SK-N-SH treated with all-trans-retinoic acid at 6 μM for 48 hours (cell line): ENCODE measurements around the gene PWWP2B.

Experiments used
- ATAC-seq: fragments of 200-7000 bp; cut with Tn5 transposase; 3 replicates; pipeline ENCODE4 v1.9.1; 2020; ENCODE audit warnings: mild to moderate bottlenecking, moderate library complexity
- ARNTL ChIP-seq: fragments of 450-650 bp; formaldehyde crosslinking; IDR thresholded peaks from 2 replicates; pipeline ENCODE4 v1.5.0; 2020; ENCODE audit warnings: low read depth, mild to moderate bottlenecking, moderate library complexity, borderline replicate concordance
- BACH2 ChIP-seq: fragments of 250-450 bp; sonication (Bioruptor Pico); IDR thresholded peaks from 2 replicates; pipeline ENCODE4 v1.9.0; 2021; ENCODE audit warnings: mild to moderate bottlenecking, borderline replicate concordance
- CSDC2 ChIP-seq: fragments of 250-450 bp; sonication (Bioruptor Pico); IDR thresholded peaks from 2 replicates; pipeline ENCODE4 v1.5.0; 2020; ENCODE audit warnings: mild to moderate bottlenecking, moderate library complexity
- ESRRG ChIP-seq: fragments of 250-450 bp; sonication (Bioruptor Pico); IDR thresholded peaks from 2 replicates; pipeline ENCODE4 v1.6.1; 2021; ENCODE audit warnings: mild to moderate bottlenecking
- GLIS3 ChIP-seq: fragments of 250-450 bp; sonication (Bioruptor Pico); IDR thresholded peaks from 2 replicates; pipeline ENCODE4 v1.5.0; 2020; ENCODE audit warnings: mild to moderate bottlenecking, moderate library complexity
- ISL1 ChIP-seq: fragments of 250-450 bp; sonication (Bioruptor Pico); IDR thresholded peaks from 2 replicates; pipeline ENCODE4 v2.1.2; 2022; ENCODE audit warnings: mild to moderate bottlenecking, moderate library complexity
- OSR1 ChIP-seq: fragments of 250-450 bp; sonication (Bioruptor Pico); IDR thresholded peaks from 2 replicates; pipeline ENCODE4 v1.8.0; 2022; ENCODE audit warnings: moderate library complexity, mild to moderate bottlenecking, inconsistent platforms
- PPARA ChIP-seq: fragments of 250-450 bp; sonication (Bioruptor Pico); IDR thresholded peaks from 2 replicates; pipeline ENCODE4 v1.5.0; 2020; ENCODE audit warnings: mild to moderate bottlenecking, borderline replicate concordance
- RARB ChIP-seq: fragments of 250-450 bp; sonication (Bioruptor Pico); IDR thresholded peaks from 2 replicates; pipeline ENCODE4 v1.8.0; 2021; ENCODE audit warnings: mild to moderate bottlenecking, moderate library complexity
- SNAI2 ChIP-seq: fragments of 250-450 bp; sonication (Bioruptor Pico); IDR thresholded peaks from 2 replicates; pipeline ENCODE4 v1.5.0; 2020; ENCODE audit warnings: mild to moderate bottlenecking, moderate library complexity
- TCF4 ChIP-seq: fragments of 250-450 bp; sonication (Bioruptor Pico); IDR thresholded peaks from 2 replicates; pipeline ENCODE4 v1.8.0; 2021; ENCODE audit warnings: mild to moderate bottlenecking, moderate library complexity, borderline replicate concordance
- TOX ChIP-seq: fragments of 250-450 bp; sonication (Bioruptor Pico); IDR thresholded peaks from 2 replicates; pipeline ENCODE4 v1.8.0; 2021; ENCODE audit warnings: mild to moderate bottlenecking, moderate library complexity, borderline replicate concordance
- ZC3H10 ChIP-seq: fragments of 250-450 bp; sonication (Bioruptor Pico); IDR thresholded peaks from 2 replicates; pipeline ENCODE4 v1.5.1; 2021; ENCODE audit warnings: mild to moderate bottlenecking, moderate library complexity
- ZFP30 ChIP-seq: fragments of 450-650 bp; formaldehyde crosslinking; IDR thresholded peaks from 2 replicates; pipeline ENCODE4 v1.5.0; 2022; ENCODE audit warnings: mild to moderate bottlenecking, moderate library complexity
- ZNF565 ChIP-seq: fragments of 450-650 bp; formaldehyde crosslinking; conservative IDR thresholded peaks from 2 replicates; pipeline ENCODE4 v1.5.0; 2020; ENCODE audit warnings: low read depth, mild to moderate bottlenecking, moderate library complexity
- ZNF70 ChIP-seq: fragments of 450-650 bp; formaldehyde crosslinking; IDR thresholded peaks from 2 replicates; pipeline ENCODE4 v1.5.0; 2020; ENCODE audit warnings: mild to moderate bottlenecking, moderate library complexity
- ZNF8 ChIP-seq: fragments of 450-650 bp; formaldehyde crosslinking; IDR thresholded peaks from 2 replicates; pipeline ENCODE4 v1.5.0; 2020; ENCODE audit warnings: mild to moderate bottlenecking, moderate library complexity
- TF ChIP-seq, protein P1 (sequence below): fragments of 250-450 bp; sonication (Bioruptor Pico); IDR thresholded peaks from 2 replicates; pipeline ENCODE4 v1.5.1; 2021; ENCODE audit warnings: mild to moderate bottlenecking, moderate library complexity
- TF ChIP-seq, protein P2 (sequence below): fragments of 250-450 bp; sonication (Bioruptor Pico); IDR thresholded peaks from 2 replicates; pipeline ENCODE4 v1.5.1; 2020; ENCODE audit warnings: low read depth, mild to moderate bottlenecking, moderate library complexity
- TF ChIP-seq, protein P3 (sequence below): fragments of 250-450 bp; sonication (Bioruptor Pico); IDR thresholded peaks from 2 replicates; pipeline ENCODE4 v1.8.0; 2020; ENCODE audit warnings: mild to moderate bottlenecking, moderate library complexity, borderline replicate concordance
- TF ChIP-seq, protein P4 (sequence below): fragments of 250-450 bp; sonication (Bioruptor Pico); IDR thresholded peaks from 2 replicates; pipeline ENCODE4 v1.8.0; 2021; ENCODE audit warnings: low read depth, mild to moderate bottlenecking, moderate library complexity, borderline replicate concordance
- TF ChIP-seq, protein P5 (sequence below): fragments of 250-450 bp; sonication (Bioruptor Pico); IDR thresholded peaks from 2 replicates; pipeline ENCODE4 v1.5.0; 2020; ENCODE audit warnings: mild to moderate bottlenecking, moderate library complexity

PWWP2B gene

DNA sequence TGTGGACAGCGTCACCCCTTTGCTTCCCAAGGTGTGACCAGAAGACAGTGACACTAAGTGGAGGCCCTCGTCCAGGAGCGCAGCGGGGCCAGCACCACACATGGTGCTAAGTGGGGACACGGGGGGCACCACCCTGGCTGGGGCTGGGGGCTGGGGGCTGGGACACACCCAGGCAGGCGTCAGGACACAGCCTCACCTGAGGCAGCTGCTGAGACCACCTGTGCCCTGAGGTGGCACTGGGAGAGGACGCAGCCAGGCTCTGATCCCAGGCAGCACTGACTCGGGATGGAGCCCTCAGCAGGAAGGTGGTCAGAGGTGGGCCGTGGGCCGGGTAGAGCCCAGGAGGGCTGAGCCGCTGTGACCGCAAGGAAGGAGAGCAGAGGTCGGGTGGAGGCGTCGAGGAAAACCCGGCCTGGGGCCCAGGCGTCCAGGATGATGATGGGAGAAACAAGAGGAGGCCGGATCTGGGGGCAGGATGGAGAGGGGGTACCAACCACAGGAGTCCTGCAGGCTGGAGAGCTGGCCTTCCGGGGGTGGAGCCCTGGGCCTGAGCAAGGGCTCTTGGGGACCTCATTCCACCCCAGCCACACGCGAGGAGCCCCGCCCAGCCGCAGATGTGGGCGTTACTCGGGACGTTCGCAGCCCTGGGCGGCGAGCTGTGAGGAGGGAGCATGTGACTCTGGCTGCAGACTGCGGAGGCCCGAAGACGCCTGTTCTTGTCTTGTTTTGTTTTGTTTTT lies 42.5 kb upstream of the PWWP2B start:
- ATAC-seq, result no peak
- TF ChIP-seq, protein P1, sequence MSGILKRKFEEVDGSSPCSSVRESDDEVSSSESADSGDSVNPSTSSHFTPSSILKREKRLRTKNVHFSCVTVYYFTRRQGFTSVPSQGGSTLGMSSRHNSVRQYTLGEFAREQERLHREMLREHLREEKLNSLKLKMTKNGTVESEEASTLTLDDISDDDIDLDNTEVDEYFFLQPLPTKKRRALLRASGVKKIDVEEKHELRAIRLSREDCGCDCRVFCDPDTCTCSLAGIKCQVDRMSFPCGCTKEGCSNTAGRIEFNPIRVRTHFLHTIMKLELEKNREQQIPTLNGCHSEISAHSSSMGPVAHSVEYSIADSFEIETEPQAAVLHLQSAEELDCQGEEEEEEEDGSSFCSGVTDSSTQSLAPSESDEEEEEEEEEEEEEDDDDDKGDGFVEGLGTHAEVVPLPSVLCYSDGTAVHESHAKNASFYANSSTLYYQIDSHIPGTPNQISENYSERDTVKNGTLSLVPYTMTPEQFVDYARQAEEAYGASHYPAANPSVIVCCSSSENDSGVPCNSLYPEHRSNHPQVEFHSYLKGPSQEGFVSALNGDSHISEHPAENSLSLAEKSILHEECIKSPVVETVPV, result no peak
- TF ChIP-seq TOX (no peak), ZNF70 (CRISPR knock-in tag) (no peak), ISL1 (CRISPR knock-in tag) (no peak), PPARA (CRISPR knock-in tag) (no peak)
- TF ChIP-seq, protein P2, sequence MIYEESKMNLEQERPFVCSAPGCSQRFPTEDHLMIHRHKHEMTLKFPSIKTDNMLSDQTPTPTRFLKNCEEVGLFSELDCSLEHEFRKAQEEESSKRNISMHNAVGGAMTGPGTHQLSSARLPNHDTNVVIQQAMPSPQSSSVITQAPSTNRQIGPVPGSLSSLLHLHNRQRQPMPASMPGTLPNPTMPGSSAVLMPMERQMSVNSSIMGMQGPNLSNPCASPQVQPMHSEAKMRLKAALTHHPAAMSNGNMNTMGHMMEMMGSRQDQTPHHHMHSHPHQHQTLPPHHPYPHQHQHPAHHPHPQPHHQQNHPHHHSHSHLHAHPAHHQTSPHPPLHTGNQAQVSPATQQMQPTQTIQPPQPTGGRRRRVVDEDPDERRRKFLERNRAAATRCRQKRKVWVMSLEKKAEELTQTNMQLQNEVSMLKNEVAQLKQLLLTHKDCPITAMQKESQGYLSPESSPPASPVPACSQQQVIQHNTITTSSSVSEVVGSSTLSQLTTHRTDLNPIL, result no peak

DNA sequence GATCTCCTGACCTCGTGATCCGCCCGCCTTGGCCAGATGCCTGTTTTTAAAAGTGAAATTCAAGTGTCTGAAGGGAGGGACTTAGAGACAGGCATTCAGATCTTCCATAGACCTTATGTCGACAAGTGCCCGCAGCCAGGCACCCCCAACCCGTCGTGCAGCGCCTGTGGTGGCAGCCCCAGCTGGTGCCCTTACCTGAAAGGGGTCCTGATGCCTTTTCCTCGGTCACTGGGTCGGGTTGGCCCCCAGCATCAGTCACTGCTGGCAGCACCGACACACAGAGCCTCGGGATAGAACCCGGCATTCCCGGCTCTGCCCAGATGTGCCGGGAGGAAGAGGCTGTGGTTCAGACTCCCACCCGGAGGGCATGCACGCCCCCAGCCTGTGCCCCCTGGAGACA lies 41.7 kb upstream of the PWWP2B start:
- TF ChIP-seq ZNF8 (no peak), TCF4 (CRISPR knock-in tag) (no peak), ZC3H10 (CRISPR knock-in tag) (no peak), ARNTL (CRISPR knock-in tag) (no peak), ZNF70 (CRISPR knock-in tag) (no peak), TOX (no peak), RARB (CRISPR knock-in tag) (no peak), ZFP30 (CRISPR knock-in tag) (no peak), BACH2 (CRISPR knock-in tag) (no peak), OSR1 (CRISPR knock-in tag) (no peak)
- ATAC-seq, result no peak

DNA sequence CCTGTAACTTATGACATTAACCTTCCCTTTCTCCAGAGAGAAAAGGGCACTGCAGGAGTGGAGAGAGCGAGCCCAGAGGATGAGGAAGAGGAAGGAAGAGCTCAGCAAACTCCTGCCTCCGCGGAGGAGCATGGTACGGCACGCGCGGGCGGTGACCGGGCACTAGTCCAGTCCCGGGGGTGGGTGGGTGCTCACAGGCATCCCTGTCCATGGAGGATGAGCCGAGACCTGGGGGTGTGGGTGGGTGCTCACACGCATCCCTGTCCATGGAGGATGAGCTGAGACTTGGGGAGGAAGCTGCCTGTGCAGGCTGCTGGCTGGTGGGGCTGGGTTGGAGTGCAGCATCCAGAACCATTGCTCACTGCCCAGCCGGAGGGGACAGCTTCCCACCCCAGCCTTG lies 41.2 kb upstream of the PWWP2B start:
- TF ChIP-seq TOX (no peak), SNAI2 (CRISPR knock-in tag) (no peak), PPARA (CRISPR knock-in tag) (no peak), RARB (CRISPR knock-in tag) (no peak), TCF4 (CRISPR knock-in tag) (no peak), ESRRG (CRISPR knock-in tag) (no peak), ZC3H10 (CRISPR knock-in tag) (no peak), ZNF565 (CRISPR knock-in tag) (no peak), ISL1 (CRISPR knock-in tag) (no peak), GLIS3 (CRISPR knock-in tag) (no peak), ZFP30 (CRISPR knock-in tag) (no peak), BACH2 (CRISPR knock-in tag) (no peak), ZNF8 (no peak), ARNTL (CRISPR knock-in tag) (no peak), CSDC2 (CRISPR knock-in tag) (no peak)
- TF ChIP-seq, protein P3, sequence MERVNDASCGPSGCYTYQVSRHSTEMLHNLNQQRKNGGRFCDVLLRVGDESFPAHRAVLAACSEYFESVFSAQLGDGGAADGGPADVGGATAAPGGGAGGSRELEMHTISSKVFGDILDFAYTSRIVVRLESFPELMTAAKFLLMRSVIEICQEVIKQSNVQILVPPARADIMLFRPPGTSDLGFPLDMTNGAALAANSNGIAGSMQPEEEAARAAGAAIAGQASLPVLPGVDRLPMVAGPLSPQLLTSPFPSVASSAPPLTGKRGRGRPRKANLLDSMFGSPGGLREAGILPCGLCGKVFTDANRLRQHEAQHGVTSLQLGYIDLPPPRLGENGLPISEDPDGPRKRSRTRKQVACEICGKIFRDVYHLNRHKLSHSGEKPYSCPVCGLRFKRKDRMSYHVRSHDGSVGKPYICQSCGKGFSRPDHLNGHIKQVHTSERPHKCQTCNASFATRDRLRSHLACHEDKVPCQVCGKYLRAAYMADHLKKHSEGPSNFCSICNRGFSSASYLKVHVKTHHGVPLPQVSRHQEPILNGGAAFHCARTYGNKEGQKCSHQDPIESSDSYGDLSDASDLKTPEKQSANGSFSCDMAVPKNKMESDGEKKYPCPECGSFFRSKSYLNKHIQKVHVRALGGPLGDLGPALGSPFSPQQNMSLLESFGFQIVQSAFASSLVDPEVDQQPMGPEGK (CRISPR knock-in tag), result no peak
- TF ChIP-seq, protein P2, result no peak
- TF ChIP-seq, protein P4, sequence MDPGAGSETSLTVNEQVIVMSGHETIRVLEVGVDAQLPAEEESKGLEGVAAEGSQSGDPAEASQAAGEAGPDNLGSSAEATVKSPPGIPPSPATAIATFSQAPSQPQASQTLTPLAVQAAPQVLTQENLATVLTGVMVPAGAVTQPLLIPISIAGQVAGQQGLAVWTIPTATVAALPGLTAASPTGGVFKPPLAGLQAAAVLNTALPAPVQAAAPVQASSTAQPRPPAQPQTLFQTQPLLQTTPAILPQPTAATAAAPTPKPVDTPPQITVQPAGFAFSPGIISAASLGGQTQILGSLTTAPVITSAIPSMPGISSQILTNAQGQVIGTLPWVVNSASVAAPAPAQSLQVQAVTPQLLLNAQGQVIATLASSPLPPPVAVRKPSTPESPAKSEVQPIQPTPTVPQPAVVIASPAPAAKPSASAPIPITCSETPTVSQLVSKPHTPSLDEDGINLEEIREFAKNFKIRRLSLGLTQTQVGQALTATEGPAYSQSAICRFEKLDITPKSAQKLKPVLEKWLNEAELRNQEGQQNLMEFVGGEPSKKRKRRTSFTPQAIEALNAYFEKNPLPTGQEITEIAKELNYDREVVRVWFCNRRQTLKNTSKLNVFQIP (CRISPR knock-in tag), result no peak
- TF ChIP-seq, protein P5, sequence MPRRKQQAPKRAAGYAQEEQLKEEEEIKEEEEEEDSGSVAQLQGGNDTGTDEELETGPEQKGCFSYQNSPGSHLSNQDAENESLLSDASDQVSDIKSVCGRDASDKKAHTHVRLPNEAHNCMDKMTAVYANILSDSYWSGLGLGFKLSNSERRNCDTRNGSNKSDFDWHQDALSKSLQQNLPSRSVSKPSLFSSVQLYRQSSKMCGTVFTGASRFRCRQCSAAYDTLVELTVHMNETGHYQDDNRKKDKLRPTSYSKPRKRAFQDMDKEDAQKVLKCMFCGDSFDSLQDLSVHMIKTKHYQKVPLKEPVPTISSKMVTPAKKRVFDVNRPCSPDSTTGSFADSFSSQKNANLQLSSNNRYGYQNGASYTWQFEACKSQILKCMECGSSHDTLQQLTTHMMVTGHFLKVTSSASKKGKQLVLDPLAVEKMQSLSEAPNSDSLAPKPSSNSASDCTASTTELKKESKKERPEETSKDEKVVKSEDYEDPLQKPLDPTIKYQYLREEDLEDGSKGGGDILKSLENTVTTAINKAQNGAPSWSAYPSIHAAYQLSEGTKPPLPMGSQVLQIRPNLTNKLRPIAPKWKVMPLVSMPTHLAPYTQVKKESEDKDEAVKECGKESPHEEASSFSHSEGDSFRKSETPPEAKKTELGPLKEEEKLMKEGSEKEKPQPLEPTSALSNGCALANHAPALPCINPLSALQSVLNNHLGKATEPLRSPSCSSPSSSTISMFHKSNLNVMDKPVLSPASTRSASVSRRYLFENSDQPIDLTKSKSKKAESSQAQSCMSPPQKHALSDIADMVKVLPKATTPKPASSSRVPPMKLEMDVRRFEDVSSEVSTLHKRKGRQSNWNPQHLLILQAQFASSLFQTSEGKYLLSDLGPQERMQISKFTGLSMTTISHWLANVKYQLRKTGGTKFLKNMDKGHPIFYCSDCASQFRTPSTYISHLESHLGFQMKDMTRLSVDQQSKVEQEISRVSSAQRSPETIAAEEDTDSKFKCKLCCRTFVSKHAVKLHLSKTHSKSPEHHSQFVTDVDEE (CRISPR knock-in tag), result no peak
- no peak for ATAC-seq
